HG02763 (cell line): ENCODE measurements around the gene HAUS3.
A peak's percentile ranks its signal among the peaks of the same experiment; 100 is the strongest.

ENCODE experiments used
- ATAC-seq: cut with Tn5 transposase; IDR thresholded peaks from one replicate; pipeline ENCODE4 v1.9.1; 2021; ENCODE audit warnings: mild to moderate bottlenecking, moderate library complexity; ENCODE audit not compliant: unreplicated experiment

The HAUS3 gene

GRCh38 chr4:2241410-2242353, at the start of gene HAUS3, which contains the start of gene POLN:
Gene HAUS3 (minus strand): TSS chr4:2242121. CDS start chr4:2240946, 1,175 bp downstream.
Gene POLN (minus strand): TSS chr4:2242121. CDS start chr4:2229231, 12,890 bp downstream.
- ATAC-seq = peak; percentile 88

GRCh38 chr4:2290974-2291704, 49.2 kb upstream of the HAUS3 start:
- no peak for ATAC-seq

- no peak for ATAC-seq
Measured at GRCh38 chr4:2290488-2290887, 48.6 kb upstream of the HAUS3 start.

GRCh38 chr4:2289955-2290333, 48.0 kb upstream of the HAUS3 start:
- ATAC-seq = no peak

GRCh38 chr4:2289311-2289954, 47.5 kb upstream of the HAUS3 start:
- ATAC-seq = no peak

GRCh38 chr4:2288051-2288541, 46.2 kb upstream of the HAUS3 start:
- ATAC-seq = no peak

GRCh38 chr4:2287594-2287915, 45.6 kb upstream of the HAUS3 start:
- no peak for ATAC-seq

- no peak for ATAC-seq
Measured at GRCh38 chr4:2286904-2287593, 45.1 kb upstream of the HAUS3 start.

- ATAC-seq = no peak
Measured at GRCh38 chr4:2285613-2286381, 43.9 kb upstream of the HAUS3 start.

GRCh38 chr4:2284934-2285612, 43.2 kb upstream of the HAUS3 start:
- ATAC-seq = no peak

GRCh38 chr4:2284161-2284933, 42.4 kb upstream of the HAUS3 start:
- ATAC-seq = no peak

- ATAC-seq = no peak
Measured at GRCh38 chr4:2283199-2283711, 41.3 kb upstream of the HAUS3 start.

GRCh38 chr4:2281575-2282343, 39.8 kb upstream of the HAUS3 start:
- ATAC-seq = peak; percentile 73

- no peak for ATAC-seq
Measured at GRCh38 chr4:2280531-2281300, 38.8 kb upstream of the HAUS3 start.

GRCh38 chr4:2277956-2278355, 36.0 kb upstream of the HAUS3 start:
- ATAC-seq = no peak

- ATAC-seq = no peak
Measured at GRCh38 chr4:2276581-2277325, 34.8 kb upstream of the HAUS3 start.
